ENCODE data around the gene FHAD1.

Gene FHAD1

GRCh38 chr1:15343729-15344128 lies 96.7 kb downstream of the FHAD1 start:
- TF ChIP-seq CTCF (IDR thresholded peaks at IDR 0.05; ENCODE audit: control insufficient read depth, extremely low read depth, insufficient read depth) = no peak
- no peak for DNase-seq (ENCODE audit: low read depth)

GRCh38 chr1:15344380-15344779 lies 97.4 kb downstream of the FHAD1 start:
- H3K4me3 ChIP-seq (ENCODE audit: low read depth, low read length) = no peak overlapping the region
- no peak for DNase-seq (ENCODE audit: low read depth)
- no peak for TF ChIP-seq CTCF (IDR thresholded peaks at IDR 0.05; ENCODE audit: control insufficient read depth, extremely low read depth, insufficient read depth)

More at GRCh38 chr1:15343729-15344128, 96.7 kb downstream of the FHAD1 start:
- no peak overlapping the region for H3K4me3 ChIP-seq (ENCODE audit: low read depth, low read length)

- DNase-seq (ENCODE audit: low read depth) = no peak
- no peak for TF ChIP-seq CTCF (IDR thresholded peaks at IDR 0.05; ENCODE audit: control insufficient read depth, extremely low read depth, insufficient read depth)
- no peak overlapping the region for H3K4me3 ChIP-seq (ENCODE audit: low read depth, low read length)
These were observed 98.0 kb downstream of the FHAD1 start for GRCh38 chr1:15344800-15345704.

DNA sequence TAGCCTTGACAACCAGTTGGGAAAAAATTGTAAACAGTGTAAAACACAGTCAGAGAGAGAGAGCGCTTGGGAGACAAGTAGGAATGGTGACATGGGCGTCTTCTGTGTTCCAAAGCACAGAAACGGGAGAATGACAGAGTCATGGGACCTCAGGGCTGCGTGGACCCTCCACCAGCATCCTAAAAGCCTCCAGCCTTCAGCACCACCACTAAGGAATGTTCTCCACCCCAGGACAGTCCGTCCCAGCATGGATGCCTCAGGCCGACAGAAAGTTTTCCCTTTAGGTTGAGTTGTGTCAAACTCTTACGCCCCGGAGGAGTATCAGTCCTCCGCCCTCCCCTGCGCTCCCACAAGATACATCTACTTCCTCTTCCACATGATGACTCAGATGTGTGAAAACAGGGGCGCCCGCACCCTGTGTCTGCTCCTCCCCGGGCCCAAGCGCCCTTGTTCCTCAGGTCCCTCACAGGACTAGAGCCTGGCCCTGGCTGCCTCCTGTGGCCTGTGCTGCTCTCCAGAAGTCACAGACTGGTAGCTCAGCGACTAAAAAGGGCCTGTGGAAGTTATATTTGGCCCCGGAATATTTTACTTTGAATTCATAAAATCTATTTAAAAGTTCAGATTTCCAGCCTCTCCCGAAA lies 98.8 kb downstream of the FHAD1 start:
- TF ChIP-seq CTCF (IDR thresholded peaks at IDR 0.05; ENCODE audit: control insufficient read depth, extremely low read depth, insufficient read depth) = no peak
- H3K4me3 ChIP-seq (ENCODE audit: low read depth, low read length) = no peak overlapping the region
- DNase-seq (ENCODE audit: low read depth) = no peak

- no peak overlapping the region for H3K4me3 ChIP-seq (ENCODE audit: low read depth, low read length)
These were observed 99.5 kb downstream of the FHAD1 start for GRCh38 chr1:15346346-15347030.

DNA sequence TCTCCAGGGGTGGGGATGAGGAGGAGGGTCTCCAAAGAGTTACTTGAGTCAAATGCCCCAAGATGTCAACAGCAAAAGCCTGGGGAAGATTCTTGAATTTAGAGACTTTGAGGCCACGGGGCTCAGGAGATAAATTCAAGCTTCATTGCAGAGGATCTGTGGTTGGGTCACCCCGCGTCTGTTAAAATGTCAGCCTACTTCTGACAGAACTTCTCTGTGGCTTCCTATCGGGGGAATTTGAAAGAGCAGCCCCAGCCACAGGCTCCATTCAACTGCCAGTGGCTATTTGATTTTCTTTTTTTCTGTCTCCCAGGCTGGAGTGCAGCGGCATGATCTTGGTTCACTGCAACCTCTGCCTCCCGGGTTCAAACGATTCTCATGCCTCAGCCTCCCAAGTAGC lies 100.2 kb downstream of the FHAD1 start:
- H3K4me3 ChIP-seq (ENCODE audit: low read depth, low read length) = no peak overlapping the region
- DNase-seq (ENCODE audit: low read depth) = no peak
- TF ChIP-seq CTCF (IDR thresholded peaks at IDR 0.05; ENCODE audit: control insufficient read depth, extremely low read depth, insufficient read depth) = no peak

More at GRCh38 chr1:15346346-15347030, 99.5 kb downstream of the FHAD1 start:
- no peak for TF ChIP-seq CTCF (IDR thresholded peaks at IDR 0.05; ENCODE audit: control insufficient read depth, extremely low read depth, insufficient read depth)
- no peak for DNase-seq (ENCODE audit: low read depth)
